Aorta (tissue), 5 donors: ENCODE data around the gene PCGF3. TPM values are rescaled to one million over a fixed set of nuclear protein-coding genes. Genes with fewer than 3 reads are reported as not detected.
"Not testable (repeated sequence)": the region's sequence is repeated elsewhere in the genome, so short reads cannot be mapped to it uniquely, and the experiment has no call there.

Source experiments
- ATAC-seq: fragments of 200-7000 bp; cut with Tn5 transposase; one replicate; pipeline ENCODE4 v1.9.1; 2022; ENCODE audit warnings: moderate library complexity; ENCODE audit not compliant: low FRiP score
- DNase-seq, 2 donors: peaks; one replicate each; pipeline ENCODE4 v3.0.0-alpha.2; 2020
- H3K27ac ChIP-seq, 2 donors: one replicate each; pipeline ENCODE4 v1.5.1; 2013; ENCODE audit warnings: low read length in 2 of 2, mild to moderate bottlenecking in 2 of 2, moderate library complexity in 2 of 2, control low read depth in 1 of 2, inconsistent platforms in 1 of 2, low read depth in 1 of 2
- H3K27me3 ChIP-seq, 2 donors: one replicate each; pipeline ENCODE4 v1.6.1; 2013; ENCODE audit warnings: control low read depth in 1 of 2, low read length in 1 of 2, mild to moderate bottlenecking in 1 of 2, moderate library complexity in 1 of 2; ENCODE audit not compliant: insufficient read depth in 2 of 2, control insufficient read depth in 1 of 2
- H3K36me3 ChIP-seq, 2 donors: one replicate each; pipeline ENCODE4 v1.6.1; 2013; ENCODE audit warnings: control low read depth in 1 of 2, low read length in 1 of 2, mild to moderate bottlenecking in 1 of 2; ENCODE audit not compliant: insufficient read depth in 2 of 2, control insufficient read depth in 1 of 2
- H3K4me1 ChIP-seq, 2 donors: one replicate each; pipeline ENCODE4 v1.6.1; 2013; ENCODE audit warnings: low read length in 2 of 2, control low read depth in 1 of 2, mild to moderate bottlenecking in 1 of 2, moderate library complexity in 1 of 2; ENCODE audit not compliant: insufficient read depth in 2 of 2, control insufficient read depth in 1 of 2
- H3K4me3 ChIP-seq, 2 donors: one replicate each; pipeline ENCODE4 v1.5.1; 2013; ENCODE audit warnings: low read length in 2 of 2, control low read depth in 1 of 2, mild to moderate bottlenecking in 1 of 2
- H3K9me3 ChIP-seq: one replicate; pipeline ENCODE4 v1.6.1; 2013; ENCODE audit warnings: mild to moderate bottlenecking, low read length; ENCODE audit not compliant: control insufficient read depth
- WGBS, 2 donors: extraction: QIAGEN DNeasy Blood & Tissue Kit; methylation state at CpG; one replicate each; pipeline ENCODE4 v1.1.7; 2013; 5-methylcytosine and 5-hydroxymethylcytosine counted together
- intact Hi-C, 2 donors: fragments of 100-400 bp; cut with DNase I; formaldehyde crosslinking; loops; one replicate each; pipeline versions ENCODE4 v1.14.2 to v1.15.0; 2022
- polyA plus RNA-seq, 2 donors: library from polyadenylated mRNA; stranded (reverse); fragments of 200-250 nt; gene quantifications; one replicate each; pipeline ENCODE4 v1.2.3, GENCODE V29; 2013
- total RNA-seq, 2 donors: library from RNA; stranded (reverse); fragmentation: NEBNext Ultra II Directional; extraction: Animal tissue kit (Norgen Biotek cat#: 25700); gene quantifications; one replicate each; pipeline ENCODE4 v1.2.1, GENCODE V29; 2021
- donor health status: healthy with polysubstance abuse.
- donor health status: Bipolar disorder and iron deficiency.
- donor health status: DM: no; HTN: no; CAD: no.
- donor health status: DM: no; HTN: no; CAD: no.
- donor health status: DM: yes; HTN: yes; CAD: no.

The PCGF3 gene
- total and polyA plus RNA-seq, 4 donors: 17.7 to 59.4 (median 37.0) TPM

DNA sequence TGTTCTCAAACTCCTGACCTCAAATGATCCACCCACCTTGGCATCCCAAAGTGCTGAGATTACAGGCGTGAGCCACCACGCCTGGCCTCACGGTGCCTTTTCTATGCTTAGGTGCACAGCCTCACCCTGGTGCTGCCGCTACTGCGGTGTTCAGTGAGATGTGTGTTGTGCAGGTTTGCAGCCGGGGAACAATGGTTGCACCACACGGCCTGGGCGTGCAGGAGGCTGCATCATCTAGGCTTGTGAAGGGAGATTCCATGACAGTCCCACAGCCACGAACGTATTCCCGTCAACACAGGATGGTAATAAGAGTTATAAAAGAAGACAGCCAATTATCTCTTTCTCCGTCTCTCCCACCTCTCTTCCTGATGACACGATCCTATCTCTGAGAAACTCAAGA is 98.3 kb downstream of the PCGF3 start:
- H3K27me3 ChIP-seq: no peaks in the 10 kb centered on the region

GRCh38 chr4:804804-805203 is 99.2 kb downstream of the PCGF3 start:
- Histone ChIP-seq H3K4me1 (no peaks in the 10 kb centered on the region), H3K27me3 (no peaks in the 10 kb centered on the region), H3K9me3 (peaks cover 6% of the 10 kb centered on the region), H3K27ac (no peak overlapping the region), H3K36me3 (no peaks in the 10 kb centered on the region), H3K4me3 (no peak overlapping the region)
- intact Hi-C loops: no loop called here
- WGBS, 2 donors: 70 to 82% methylated on average over 44 of the region's 44 CpGs
- no peak for ATAC-seq
- DNase-seq: peak in 1 of 2 donors; percentile 75

More for the DNA sequence above, 98.3 kb downstream of the PCGF3 start:
- intact Hi-C loops: no loop called here
- H3K36me3 ChIP-seq: no peaks in the 10 kb centered on the region
- 93% methylated on average over 13 of the region's 13 CpGs for WGBS, 2 donors
- DNase-seq (peak in 1 of 2 donors; percentile 24), ATAC-seq (no peak)
- H3K9me3 ChIP-seq: peaks cover 6% of the 10 kb centered on the region
- H3K27ac ChIP-seq: no peak overlapping the region
- H3K4me1 ChIP-seq: no peaks in the 10 kb centered on the region
- no peak overlapping the region for H3K4me3 ChIP-seq

- 73 to 80% methylated on average over 4 of the region's 4 CpGs for WGBS, 2 donors
- H3K9me3 ChIP-seq, H3K27me3 ChIP-seq, H3K4me3 ChIP-seq, DNase-seq, H3K27ac ChIP-seq, intact Hi-C loops, H3K36me3 ChIP-seq, ATAC-seq, H3K4me1 ChIP-seq: not testable (repeated sequence)
These were observed 101.3 kb downstream of the PCGF3 start for GRCh38 chr4:806979-807378.

- DNase-seq (peak in 1 of 2 donors; percentile 39), ATAC-seq (no peak)
- Histone ChIP-seq H3K36me3 (no peaks in the 10 kb centered on the region), H3K27ac (no peak overlapping the region), H3K27me3 (no peaks in the 10 kb centered on the region), H3K4me3 (no peak overlapping the region), H3K9me3 (peaks cover 4% of the 10 kb centered on the region), H3K4me1 (no peaks in the 10 kb centered on the region)
- WGBS, 2 donors: 81 to 83% methylated on average over 5 of the region's 5 CpGs
- intact Hi-C loops: no loop called here
These were observed 102.2 kb downstream of the PCGF3 start for GRCh38 chr4:807792-808191.

- Histone ChIP-seq H3K4me3 (no peak overlapping the region), H3K27ac (no peak overlapping the region), H3K9me3 (peaks cover 4% of the 10 kb centered on the region), H3K4me1 (no peaks in the 10 kb centered on the region), H3K36me3 (no peaks in the 10 kb centered on the region), H3K27me3 (no peaks in the 10 kb centered on the region)
- DNase-seq: peak in 1 of 2 donors; percentile 57
- 79 to 80% methylated on average over 30 of the region's 30 CpGs for WGBS, 2 donors
- ATAC-seq: peak; percentile 33
- intact Hi-C loops: no loop called here
These were observed 103.4 kb downstream of the PCGF3 start for GRCh38 chr4:808860-809570.

GRCh38 chr4:813900-814299 is 108.3 kb downstream of the PCGF3 start:
- no peaks in the 10 kb centered on the region for H3K27me3 ChIP-seq
- H3K4me3 ChIP-seq: no peak overlapping the region
- no peaks in the 10 kb centered on the region for H3K36me3 ChIP-seq
- peak in 1 of 2 donors; percentile 1 for DNase-seq
- intact Hi-C loops: no loop called here
- WGBS, 2 donors: 56 to 59% methylated on average over 10 of the region's 10 CpGs
- no peaks in the 10 kb centered on the region for H3K4me1 ChIP-seq
- ATAC-seq: no peak
- H3K27ac ChIP-seq: no peak overlapping the region
- peaks cover 1% of the 10 kb centered on the region for H3K9me3 ChIP-seq

DNA sequence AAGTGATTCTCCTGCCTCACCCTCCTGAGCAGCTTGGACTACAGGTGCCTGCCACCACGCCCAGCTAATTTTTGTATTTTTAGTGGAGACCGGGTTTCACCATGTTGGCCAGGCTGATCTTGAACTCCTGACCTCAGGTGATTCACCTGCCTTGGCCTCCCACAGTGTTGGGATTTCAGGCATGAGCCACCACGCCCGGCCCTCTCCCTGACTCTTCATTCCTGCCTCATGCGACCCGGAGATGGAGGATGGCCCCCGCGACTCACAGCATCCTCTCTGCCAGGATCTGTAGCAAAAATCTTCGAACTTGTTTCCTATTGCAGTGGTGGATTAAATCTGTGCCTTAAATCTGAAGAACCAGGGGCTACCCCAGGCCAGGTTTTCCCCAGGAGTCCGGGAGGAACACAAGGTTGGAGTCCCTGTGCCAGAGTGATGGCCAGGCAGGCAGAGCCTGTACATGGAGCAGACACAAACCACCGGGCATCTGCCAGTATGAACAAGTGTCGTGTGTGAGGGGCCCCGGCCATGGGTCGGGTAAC is 108.7 kb downstream of the PCGF3 start:
- Histone ChIP-seq H3K27me3 (no peaks in the 10 kb centered on the region), H3K9me3 (peaks cover 1% of the 10 kb centered on the region), H3K4me3 (no peak overlapping the region), H3K36me3 (no peaks in the 10 kb centered on the region), H3K27ac (no peak overlapping the region), H3K4me1 (no peaks in the 10 kb centered on the region)
- intact Hi-C loops: no loop called here
- 79 to 87% methylated on average over 14 of the region's 14 CpGs for WGBS, 2 donors
- peak in 1 of 2 donors; percentile 54 for DNase-seq
- ATAC-seq: no peak

DNA sequence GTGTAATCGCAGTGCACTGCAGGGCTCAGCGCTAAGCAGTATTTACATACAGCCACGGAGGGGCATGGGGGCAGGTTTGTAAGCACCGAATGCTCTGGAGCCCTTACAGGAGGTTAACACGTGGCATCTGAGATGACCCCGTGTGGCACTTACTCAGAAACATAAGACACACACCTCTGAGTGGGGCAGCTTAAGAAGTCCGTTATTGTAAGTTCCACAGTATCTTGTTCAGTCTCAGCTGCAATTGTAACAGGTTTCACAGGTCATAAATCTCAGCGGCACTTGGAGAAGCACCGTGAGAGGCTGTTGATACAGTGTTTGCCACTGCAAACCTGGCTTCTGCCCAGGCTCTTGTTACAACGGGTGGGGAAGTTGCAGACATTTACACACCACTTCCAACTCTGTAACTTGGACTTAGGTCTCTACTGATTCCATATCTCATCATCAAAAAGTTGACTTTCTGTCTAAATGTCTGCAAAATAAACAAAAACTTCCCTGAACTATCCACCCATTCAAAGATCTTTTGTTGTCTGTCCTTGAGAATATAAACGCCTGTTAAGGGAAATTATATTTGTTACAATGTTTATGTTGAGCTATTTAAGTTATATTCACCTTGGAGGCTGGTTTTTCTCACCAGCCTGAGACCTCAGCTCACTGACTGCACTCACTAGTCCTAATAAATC is 110.0 kb downstream of the PCGF3 start:
- no peak overlapping the region for H3K4me3 ChIP-seq
- H3K9me3 ChIP-seq: peaks cover 3% of the 10 kb centered on the region
- H3K4me1 ChIP-seq: no peaks in the 10 kb centered on the region
- WGBS, 2 donors: 16 to 29% methylated on average over 11 of the region's 11 CpGs
- intact Hi-C loops: no loop called here
- H3K27me3 ChIP-seq: no peaks in the 10 kb centered on the region
- DNase-seq (peak in 1 of 2 donors; percentile 35), ATAC-seq (no peak)
- H3K27ac ChIP-seq: no peak overlapping the region
- H3K36me3 ChIP-seq: no peaks in the 10 kb centered on the region
